ENCODE data around the gene DIS3L2. TPM values are rescaled to one million over a fixed set of nuclear protein-coding genes. Genes with fewer than 3 reads are reported as not detected.
A peak's percentile ranks its signal among the peaks of the same experiment; 100 is the strongest.

DIS3L2 gene
- total RNA-seq, 1 donor from 2014 or later: 17.0 TPM

DNA sequence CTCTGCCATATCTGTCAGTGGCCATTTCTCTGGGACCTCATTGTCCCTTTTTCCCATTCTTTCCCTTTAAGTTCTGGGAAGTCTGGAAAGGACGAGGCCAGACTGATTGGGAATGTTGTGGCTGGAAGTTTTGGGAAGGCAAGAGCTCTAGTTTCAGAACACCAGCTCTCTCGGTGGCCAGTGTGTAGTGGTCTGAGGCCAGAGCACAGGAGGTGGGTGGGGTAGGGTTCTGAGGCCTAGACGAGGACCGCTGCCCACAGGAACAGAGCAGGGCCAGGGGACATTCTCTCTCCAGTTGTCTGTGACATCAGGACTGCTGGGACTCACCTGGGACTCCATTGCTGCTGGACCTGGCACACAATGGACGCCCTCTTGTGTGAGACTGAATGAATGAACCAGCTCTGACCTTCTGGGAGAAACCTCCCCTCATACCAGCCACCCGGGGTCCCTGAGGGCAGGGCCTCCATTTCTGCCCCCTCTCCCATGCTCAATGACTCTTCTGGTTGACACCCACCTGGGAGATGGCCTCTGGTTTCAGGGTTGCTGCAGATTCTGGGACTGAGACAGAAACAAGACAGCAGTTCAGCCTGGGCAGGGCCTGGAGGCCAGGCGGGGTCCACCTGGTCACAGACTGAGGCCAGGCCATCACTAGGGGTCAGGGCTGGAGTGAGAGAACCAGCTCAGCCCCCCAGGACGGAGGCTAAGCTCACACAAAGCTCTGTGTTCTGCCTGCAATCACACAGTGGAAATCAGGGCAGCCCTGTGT is 26.9 kb upstream of the DIS3L2 start:
- Histone ChIP-seq H3K9me3 (replicated peaks) (no peaks in the 10 kb centered on the region), H3K4me3 (no peak overlapping the region), H3K27ac (replicated peaks) (peak overlapping the region; percentile 73), H3K36me3 (no peaks in the 10 kb centered on the region), H3K27me3 (ENCODE audit: low read depth) (peaks cover 19% of the 10 kb centered on the region), H3K4me1 (peaks cover 16% of the 10 kb centered on the region)
- intact Hi-C loops (cut with micrococcal nuclease): no loop called here
- DNase-seq: no peak
- TF ChIP-seq, protein P1, sequence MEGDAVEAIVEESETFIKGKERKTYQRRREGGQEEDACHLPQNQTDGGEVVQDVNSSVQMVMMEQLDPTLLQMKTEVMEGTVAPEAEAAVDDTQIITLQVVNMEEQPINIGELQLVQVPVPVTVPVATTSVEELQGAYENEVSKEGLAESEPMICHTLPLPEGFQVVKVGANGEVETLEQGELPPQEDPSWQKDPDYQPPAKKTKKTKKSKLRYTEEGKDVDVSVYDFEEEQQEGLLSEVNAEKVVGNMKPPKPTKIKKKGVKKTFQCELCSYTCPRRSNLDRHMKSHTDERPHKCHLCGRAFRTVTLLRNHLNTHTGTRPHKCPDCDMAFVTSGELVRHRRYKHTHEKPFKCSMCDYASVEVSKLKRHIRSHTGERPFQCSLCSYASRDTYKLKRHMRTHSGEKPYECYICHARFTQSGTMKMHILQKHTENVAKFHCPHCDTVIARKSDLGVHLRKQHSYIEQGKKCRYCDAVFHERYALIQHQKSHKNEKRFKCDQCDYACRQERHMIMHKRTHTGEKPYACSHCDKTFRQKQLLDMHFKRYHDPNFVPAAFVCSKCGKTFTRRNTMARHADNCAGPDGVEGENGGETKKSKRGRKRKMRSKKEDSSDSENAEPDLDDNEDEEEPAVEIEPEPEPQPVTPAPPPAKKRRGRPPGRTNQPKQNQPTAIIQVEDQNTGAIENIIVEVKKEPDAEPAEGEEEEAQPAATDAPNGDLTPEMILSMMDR (IDR thresholded peaks at IDR 0.05; ENCODE audit: borderline replicate concordance): no peak

DNA sequence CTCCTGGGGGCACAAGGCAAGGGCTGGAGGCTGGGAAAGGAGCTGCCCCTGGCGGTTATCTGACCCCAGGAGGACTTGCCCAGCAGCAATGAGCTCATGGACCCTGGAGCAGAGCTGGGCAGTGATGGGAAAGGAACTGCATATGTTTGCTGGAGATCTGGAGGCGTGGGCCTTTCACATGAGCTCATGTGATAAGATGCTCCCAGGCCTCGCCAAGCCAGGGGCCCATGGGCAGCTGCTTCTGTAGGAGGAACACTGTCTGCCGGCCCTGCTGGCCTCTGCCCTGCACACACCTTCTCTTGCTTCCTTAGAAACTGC is 26.3 kb upstream of the DIS3L2 start:
- Histone ChIP-seq H3K4me3 (no peak overlapping the region), H3K36me3 (no peaks in the 10 kb centered on the region), H3K4me1 (peaks cover 12% of the 10 kb centered on the region), H3K27ac (replicated peaks) (peak overlapping the region; percentile 73), H3K27me3 (ENCODE audit: low read depth) (peaks cover 14% of the 10 kb centered on the region), H3K9me3 (replicated peaks) (no peaks in the 10 kb centered on the region)
- intact Hi-C loops (cut with micrococcal nuclease): no loop called here
- TF ChIP-seq, protein P1 (IDR thresholded peaks at IDR 0.05; ENCODE audit: borderline replicate concordance): no peak
- peak; percentile 27 for DNase-seq

DNA sequence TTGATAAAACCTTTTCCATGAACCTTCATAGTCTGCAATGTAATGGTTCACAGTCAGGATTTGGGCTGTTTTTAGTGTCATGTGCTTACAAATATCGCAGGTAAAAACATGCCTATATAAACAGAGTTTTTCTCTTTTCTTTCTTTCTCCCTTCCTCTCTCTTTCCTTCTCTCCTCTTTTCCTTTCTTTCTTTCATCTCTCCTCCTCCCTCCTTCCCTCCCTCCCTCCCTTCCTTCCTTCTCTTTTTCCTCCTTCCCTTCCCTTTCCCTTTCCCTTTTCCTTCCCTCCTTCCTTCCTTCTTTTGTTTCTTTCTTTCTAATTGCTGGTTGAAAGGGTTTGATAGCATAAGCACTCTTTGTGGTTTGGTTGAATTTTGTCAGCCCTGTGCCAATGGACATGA is 25.7 kb upstream of the DIS3L2 start:
- H3K27me3 ChIP-seq (ENCODE audit: low read depth): peaks cover 13% of the 10 kb centered on the region
- no peak overlapping the region for H3K4me3 ChIP-seq
- TF ChIP-seq, protein P1 (IDR thresholded peaks at IDR 0.05; ENCODE audit: borderline replicate concordance): no peak
- no peak overlapping the region for H3K27ac ChIP-seq (replicated peaks)
- DNase-seq: no peak
- no peaks in the 10 kb centered on the region for H3K9me3 ChIP-seq (replicated peaks)
- peaks cover 12% of the 10 kb centered on the region for H3K4me1 ChIP-seq
- no peaks in the 10 kb centered on the region for H3K36me3 ChIP-seq
- intact Hi-C loops (cut with micrococcal nuclease): no loop called here

DNA sequence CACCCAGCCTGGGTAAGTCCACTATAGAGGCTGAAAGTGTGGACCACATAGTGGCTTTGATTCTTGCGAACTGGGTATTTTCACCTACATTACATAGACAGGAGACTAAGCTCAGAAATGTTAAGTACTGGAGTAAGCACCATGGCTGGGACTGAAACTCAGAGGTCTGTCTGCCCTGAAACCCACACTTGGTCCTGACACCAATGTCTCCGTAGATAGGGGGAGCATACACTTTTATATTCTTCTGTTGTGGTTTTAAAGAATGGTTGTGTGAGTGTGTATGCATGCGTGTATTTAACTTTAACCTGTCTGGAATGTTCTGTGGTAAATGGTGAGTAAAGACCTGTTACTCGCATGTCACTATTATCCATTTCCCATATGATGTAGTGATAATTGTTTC is 25.0 kb upstream of the DIS3L2 start:
- TF ChIP-seq, protein P1 (IDR thresholded peaks at IDR 0.05; ENCODE audit: borderline replicate concordance): no peak
- no peaks in the 10 kb centered on the region for H3K9me3 ChIP-seq (replicated peaks)
- peaks cover 12% of the 10 kb centered on the region for H3K4me1 ChIP-seq
- no peak for DNase-seq
- H3K36me3 ChIP-seq: no peaks in the 10 kb centered on the region
- H3K4me3 ChIP-seq: no peak overlapping the region
- intact Hi-C loops (cut with micrococcal nuclease): no loop called here
- H3K27me3 ChIP-seq (ENCODE audit: low read depth): peaks cover 9% of the 10 kb centered on the region
- H3K27ac ChIP-seq (replicated peaks): no peak overlapping the region

DNA sequence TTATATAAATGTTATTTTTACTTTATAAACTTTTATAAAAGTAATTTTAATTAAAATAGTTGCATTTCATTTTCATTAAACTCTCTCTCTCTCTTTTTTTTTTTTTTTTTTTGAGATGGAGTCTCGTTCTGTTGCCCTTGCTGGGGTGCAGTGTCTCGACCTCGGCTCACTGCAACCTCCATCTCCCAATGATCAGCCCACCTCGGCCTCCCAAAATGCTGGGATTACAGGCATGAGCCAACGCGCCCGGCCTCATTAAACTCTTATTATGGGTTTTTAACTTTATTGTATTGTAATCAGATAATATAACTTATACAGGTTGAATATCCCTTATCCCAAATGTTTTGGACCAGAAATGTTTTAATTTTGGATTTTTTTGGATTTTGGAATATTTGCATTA is 24.5 kb upstream of the DIS3L2 start:
- no peak overlapping the region for H3K4me3 ChIP-seq
- no peaks in the 10 kb centered on the region for H3K36me3 ChIP-seq
- intact Hi-C loops (cut with micrococcal nuclease): no loop called here
- no peak for DNase-seq
- TF ChIP-seq, protein P1 (IDR thresholded peaks at IDR 0.05; ENCODE audit: borderline replicate concordance): no peak
- no peaks in the 10 kb centered on the region for H3K9me3 ChIP-seq (replicated peaks)
- H3K4me1 ChIP-seq: peaks cover 12% of the 10 kb centered on the region
- peaks cover 13% of the 10 kb centered on the region for H3K27me3 ChIP-seq (ENCODE audit: low read depth)
- no peak overlapping the region for H3K27ac ChIP-seq (replicated peaks)

All from left ventricle myocardium inferior (tissue), 1 donor.